Lower lobe of right lung (tissue), 2 donors: Measurements from ENCODE around the gene LIPN. TPM values are rescaled to one million over a fixed set of nuclear protein-coding genes. Genes with fewer than 3 reads are reported as not detected.
A peak's percentile ranks its signal among the peaks of the same experiment; 100 is the strongest.

Source experiments
- ATAC-seq, 2 donors: fragments of 200-7000 bp; cut with Tn5 transposase; one replicate each; pipeline ENCODE4 v1.9.1; 2020 to 2022; ENCODE audit warnings: mild to moderate bottlenecking in 2 of 2, moderate library complexity in 2 of 2
- DNase-seq: peaks from one replicate; pipeline ENCODE4 v3.0.0-alpha.2; 2020
- H3K27ac ChIP-seq: fragments of 200-600 bp; one replicate; pipeline ENCODE4 v1.8.0; 2022
- H3K27me3 ChIP-seq: fragments of 200-600 bp; one replicate; pipeline ENCODE4 v1.8.0; 2022; ENCODE audit warnings: low read depth
- H3K36me3 ChIP-seq: fragments of 200-600 bp; one replicate; pipeline ENCODE4 v1.8.0; 2022; ENCODE audit warnings: mild to moderate bottlenecking
- H3K4me1 ChIP-seq: fragments of 200-600 bp; one replicate; pipeline ENCODE4 v1.8.0; 2022
- H3K4me3 ChIP-seq: fragments of 200-600 bp; one replicate; pipeline ENCODE4 v1.8.0; 2022; ENCODE audit warnings: mild to moderate bottlenecking
- H3K9me3 ChIP-seq: fragments of 200-600 bp; one replicate; pipeline ENCODE4 v1.8.0; 2022
- CTCF ChIP-seq: fragments of 200-600 bp; IDR thresholded peaks from one replicate; pipeline ENCODE4 v1.8.0; 2022; ENCODE audit warnings: antibody characterized with exemption, mild to moderate bottlenecking
- intact Hi-C: fragments of 100-400 bp; cut with DNase I; formaldehyde crosslinking; loops from one replicate; pipeline ENCODE4 v1.11.0; 2022
- total RNA-seq: library from RNA; stranded (reverse); fragmentation: NEBNext Ultra II Directional; extraction: Animal tissue kit (Norgen Biotek cat#: 25700); gene quantifications from one replicate; pipeline ENCODE4 v1.2.1, GENCODE V29; 2021
- donor health status: DM: no; HTN: yes; CAD: no; lungs with severe emphysema.

LIPN gene
- total RNA-seq, 1 donor from 2014 or later = 1.6 TPM

GRCh38 chr10:88792661-88793060 lies 32.8 kb downstream of the LIPN start:
- H3K4me1 ChIP-seq = no peaks in the 10 kb centered on the region
- peak; percentile 69 for DNase-seq
- H3K27me3 ChIP-seq = no peaks in the 10 kb centered on the region
- H3K9me3 ChIP-seq = no peaks in the 10 kb centered on the region
- intact Hi-C loops = no loop called here
- H3K27ac ChIP-seq = no peak overlapping the region
- H3K36me3 ChIP-seq = no peaks in the 10 kb centered on the region
- peak; percentile 82 to 93 for ATAC-seq
- TF ChIP-seq CTCF = no peak
- no peak overlapping the region for H3K4me3 ChIP-seq

GRCh38 chr10:88793712-88794299 lies 34.0 kb downstream of the LIPN start:
- intact Hi-C loops = no loop called here
- DNase-seq (no peak), ATAC-seq (no peak)
- no peaks in the 10 kb centered on the region for H3K27me3 ChIP-seq
- no peak overlapping the region for H3K4me3 ChIP-seq
- TF ChIP-seq CTCF = no peak
- no peaks in the 10 kb centered on the region for H3K36me3 ChIP-seq
- H3K27ac ChIP-seq = no peak overlapping the region
- no peaks in the 10 kb centered on the region for H3K9me3 ChIP-seq
- no peaks in the 10 kb centered on the region for H3K4me1 ChIP-seq

DNA sequence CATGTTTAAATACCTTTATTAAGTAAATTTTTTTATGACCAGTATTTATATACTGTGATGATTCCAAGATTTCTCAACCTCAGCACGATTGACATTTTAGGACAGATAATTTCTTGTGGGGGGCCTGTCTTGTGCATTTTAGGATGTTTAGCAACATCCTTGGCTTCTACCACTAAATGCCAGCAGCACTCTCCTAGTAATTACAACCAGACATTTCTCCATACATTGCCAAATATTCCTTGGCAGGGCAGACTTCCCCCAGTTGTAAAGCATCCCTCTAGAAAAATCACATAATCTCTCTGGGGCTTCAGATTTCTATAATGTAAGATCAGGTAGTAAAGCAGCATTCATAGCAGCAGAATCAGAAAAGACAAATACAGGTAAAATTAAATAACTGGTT lies 34.9 kb downstream of the LIPN start:
- Histone ChIP-seq H3K4me3 (no peak overlapping the region), H3K36me3 (no peaks in the 10 kb centered on the region), H3K4me1 (no peaks in the 10 kb centered on the region), H3K9me3 (no peaks in the 10 kb centered on the region), H3K27me3 (no peaks in the 10 kb centered on the region), H3K27ac (no peak overlapping the region)
- DNase-seq = no peak
- TF ChIP-seq CTCF = no peak
- ATAC-seq = no peak
- intact Hi-C loops = no loop called here

DNA sequence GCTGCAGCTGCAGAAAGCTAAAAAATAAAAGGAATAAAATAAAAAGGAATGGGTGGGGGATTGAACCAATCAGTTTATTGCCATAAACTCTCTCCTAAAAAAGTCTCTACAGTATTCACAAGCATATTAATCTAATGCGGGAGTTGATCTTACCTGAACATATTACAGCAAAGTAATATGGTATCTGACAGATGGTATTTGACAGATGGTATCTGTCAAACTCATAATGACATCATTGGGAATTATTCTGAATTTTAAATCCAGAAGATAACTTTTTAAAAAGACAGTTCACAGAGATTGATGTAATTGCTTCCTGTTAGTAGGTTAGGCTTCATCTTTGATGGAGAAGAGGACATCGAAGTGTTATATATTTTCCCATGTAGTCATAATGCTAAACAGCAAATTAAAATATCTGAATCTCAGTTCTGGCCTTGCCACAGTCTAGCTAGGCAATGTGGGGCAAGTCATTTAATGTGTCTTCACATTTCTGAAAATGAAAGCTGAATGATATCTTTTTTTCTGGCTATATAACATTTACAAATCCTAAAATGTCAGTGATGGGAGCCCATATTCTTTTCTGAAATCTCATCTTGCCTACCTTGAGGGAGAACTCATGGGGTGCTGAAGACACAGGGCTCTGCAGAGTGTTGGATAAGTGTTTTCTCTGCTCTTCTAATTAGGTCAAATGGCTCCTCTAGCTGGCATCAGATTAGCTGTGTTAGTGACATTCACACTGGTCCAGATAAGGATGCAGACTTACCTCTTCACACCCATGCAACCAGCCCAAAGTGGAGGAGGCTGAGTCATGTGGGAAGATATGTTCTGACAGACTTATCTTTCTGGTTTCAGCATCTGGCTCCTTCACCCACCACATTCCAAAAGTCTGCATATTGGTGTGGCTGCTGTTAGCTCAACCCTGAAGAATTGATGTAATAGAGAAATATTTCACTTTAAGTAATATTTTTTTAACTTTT lies 40.6 kb downstream of the LIPN start:
- Histone ChIP-seq H3K4me3 (no peak overlapping the region), H3K4me1 (no peaks in the 10 kb centered on the region), H3K27me3 (no peaks in the 10 kb centered on the region), H3K36me3 (no peaks in the 10 kb centered on the region), H3K27ac (no peak overlapping the region), H3K9me3 (no peaks in the 10 kb centered on the region)
- intact Hi-C loops = no loop called here
- DNase-seq (no peak), ATAC-seq (no peak)
- TF ChIP-seq CTCF = no peak

DNA sequence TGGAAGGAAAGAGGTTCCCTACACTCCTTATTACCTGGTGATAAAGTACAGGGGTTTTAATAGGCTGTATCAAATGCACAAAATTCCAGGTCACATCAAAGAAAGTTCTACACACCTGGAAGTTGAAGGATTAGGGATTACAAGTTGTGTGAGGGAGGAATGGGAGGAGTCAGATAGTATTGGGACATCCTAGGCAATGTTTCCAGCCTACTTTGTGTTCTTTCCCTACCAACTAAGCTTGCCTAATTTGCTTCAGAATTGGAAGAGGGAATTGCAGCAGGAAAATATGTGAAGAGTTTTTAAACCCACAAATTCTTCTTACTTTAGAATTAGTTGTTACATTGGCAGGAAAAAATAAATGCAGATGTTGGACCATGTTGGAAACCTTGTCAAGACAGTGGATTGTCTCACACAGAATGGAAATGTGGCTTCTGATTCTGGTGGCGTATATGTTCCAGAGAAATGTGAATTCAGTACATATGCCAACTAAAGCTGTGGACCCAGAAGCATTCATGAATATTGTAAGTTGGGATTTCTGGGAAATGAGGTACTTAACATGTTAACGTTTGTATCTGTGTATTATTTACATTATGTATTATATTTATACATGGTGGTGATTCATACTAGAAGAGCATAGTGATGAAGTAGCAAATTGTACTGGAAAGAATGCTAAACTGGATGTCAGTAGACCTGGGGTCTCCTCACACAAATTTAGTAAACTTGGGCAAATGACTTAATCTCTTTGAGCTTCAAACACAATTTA lies 42.9 kb downstream of the LIPN start, which contains the start of gene LIPM:
Gene LIPM, plus strand, starts transcription at position 208 of the 763 bp plus-strand sequence. Its CDS starts 167 bp downstream, at position 375.
- Histone ChIP-seq H3K27me3 (no peaks in the 10 kb centered on the region), H3K9me3 (no peaks in the 10 kb centered on the region), H3K36me3 (no peaks in the 10 kb centered on the region), H3K27ac (no peak within 1 kb of the TSS), H3K4me1 (no peaks in the 10 kb centered on the region), H3K4me3 (no peak within 1 kb of the TSS)
- no peak for DNase-seq
- intact Hi-C loops = no loop called here
- no peak for ATAC-seq
- TF ChIP-seq CTCF = no peak
